GM10266 (cell line): ENCODE results near the gene MEX3B.
"Not testable (repeated sequence)": the region's sequence is repeated elsewhere in the genome, so short reads cannot be mapped to it uniquely, and the experiment has no call there.

ENCODE experiments used
- DNase-seq: peaks from one replicate; pipeline ENCODE4 v3.0.0; 2012; ENCODE audit errors: extremely low spot score
- CTCF ChIP-seq: IDR thresholded peaks from 2 replicates; pipeline ENCODE4 v1.5.1; 2012; ENCODE audit warnings: mild to moderate bottlenecking, low read depth; ENCODE audit not compliant: control insufficient read depth, insufficient read depth; ENCODE audit errors: missing control alignments

The MEX3B gene

GRCh38 chr15:82020625-82021394 is 25.0 kb downstream of the MEX3B start:
- DNase-seq, result no peak

GRCh38 chr15:82018201-82018600 is 27.6 kb downstream of the MEX3B start:
- no peak for TF ChIP-seq CTCF

More at GRCh38 chr15:82020625-82021394, 25.0 kb downstream of the MEX3B start:
- no peak for TF ChIP-seq CTCF

GRCh38 chr15:82017656-82018055 is 28.2 kb downstream of the MEX3B start:
- DNase-seq, result no peak
- TF ChIP-seq CTCF, result no peak

More at GRCh38 chr15:82018201-82018600, 27.6 kb downstream of the MEX3B start:
- no peak for DNase-seq

- no peak for TF ChIP-seq CTCF
- no peak for DNase-seq
These were observed 30.8 kb downstream of the MEX3B start for GRCh38 chr15:82014989-82015388.

- no peak for TF ChIP-seq CTCF
- DNase-seq, result no peak
These were observed 32.9 kb downstream of the MEX3B start for GRCh38 chr15:82012908-82013307.

- DNase-seq, result no peak
- no peak for TF ChIP-seq CTCF
These were observed 40.6 kb downstream of the MEX3B start for GRCh38 chr15:82005239-82005638.

GRCh38 chr15:82003916-82004315 is 41.9 kb downstream of the MEX3B start:
- DNase-seq, result no peak
- no peak for TF ChIP-seq CTCF

- DNase-seq, result not testable (repeated sequence)
These were observed 50.7 kb downstream of the MEX3B start for GRCh38 chr15:81995081-81995480.
